ENCODE data around the gene H6PD. TPM values are rescaled to one million over a fixed set of nuclear protein-coding genes. Genes with fewer than 3 reads are reported as not detected.

Gene H6PD
- total and polyA plus RNA-seq, 9 of the 15 experiments (the other 6 are each of a cell fraction or from before 2014, with no cell fraction given) = 0.04 to 2.5 (median 0.95) TPM

DNA sequence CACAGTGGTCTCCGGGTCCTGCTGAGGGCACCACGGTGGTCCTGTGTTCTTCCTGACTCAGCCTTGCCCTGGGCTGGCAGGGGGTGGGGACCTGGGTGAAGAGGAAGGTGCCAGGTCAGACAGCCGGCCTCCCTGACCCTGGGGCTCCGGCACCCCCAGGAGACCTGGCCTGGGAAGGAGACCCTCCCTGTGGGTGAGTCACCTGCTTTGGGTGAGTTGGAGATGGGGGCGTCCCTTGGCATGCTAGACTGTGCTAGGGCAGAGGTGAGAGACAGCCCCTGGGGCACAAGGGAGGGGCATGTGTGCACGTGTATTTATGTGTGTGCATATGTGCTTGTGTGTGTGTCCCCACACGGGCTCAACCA, 81.5 kb downstream of the H6PD start:
- no peak for FAIRE-seq

GRCh38 chr1:9316512-9316911, 81.9 kb downstream of the H6PD start:
- Histone ChIP-seq H3K4me1 (replicated peaks in 1 of 2; ENCODE audit: control insufficient read depth in 2 of 2, insufficient read depth in 2 of 2, low read length in 2 of 2) (peaks cover 0 to 26% of the 10 kb centered on the region in 2 experiments; a peak in 4 of 5 replicates), H3K36me3 (ENCODE audit: control insufficient read depth, insufficient read depth, low read length) (no peaks in the 10 kb centered on the region), H3K9ac (ENCODE audit: insufficient read depth in 1 of 2, low read depth in 2 of 2, low read length in 2 of 2) (no peak overlapping the region), H3K79me2 (ENCODE audit: control insufficient read depth, insufficient read depth, low read length) (no peaks in the 10 kb centered on the region), H3K9me1 (ENCODE audit: control insufficient read depth, insufficient read depth, low read length) (no peaks in the 10 kb centered on the region), H3K9me3 (replicated peaks; ENCODE audit: control insufficient read depth, insufficient read depth, low read depth, low read length) (no peaks in the 10 kb centered on the region), H4K20me1 (replicated peaks; ENCODE audit: control insufficient read depth, insufficient read depth, low read length) (peaks cover 30% of the 10 kb centered on the region), H2AFZ (ENCODE audit: low read depth, low read length) (no peak overlapping the region), H3K27ac (ENCODE audit: extremely low read depth, low read depth, low read length) (no peak overlapping the region), H3K4me2 (ENCODE audit: insufficient read depth, low read length) (no peak overlapping the region), H3K4me3 (no peak overlapping the region), H3K27me3 (ENCODE audit: control insufficient read depth in 2 of 2, insufficient read depth in 2 of 2, low read length in 2 of 2) (peaks cover 56 to 96% of the 10 kb centered on the region in 2 experiments; a peak in 4 of 5 replicates)
- intact Hi-C loops (cut with micrococcal nuclease) (no loop called here), in situ Hi-C loops (cut with MboI) (no loop called here)
- ChIA-PET CTCF (ENCODE audit: low intra/inter-chr PET ratio) (no interaction called here), POLR2A (no interaction called here)
- WGBS (ENCODE audit: insufficient coverage, low coverage, missing lambda C conversion rate) = 41% methylated on average over 23 of the region's 24 CpGs
- DNase-seq (ENCODE audit: extremely low read depth in 1 of 4, low spot score in 3 of 4) (no peak), FAIRE-seq (no peak), ATAC-seq (no peak)
- TF ChIP-seq ZNF830 (CRISPR knock-in tag; IDR thresholded peaks at IDR 0.05) (no peak), ZNF764 (CRISPR knock-in tag; IDR thresholded peaks at IDR 0.05; ENCODE audit: low read depth) (no peak)
- no TSS peak for BruUV-seq (replicated peaks)

More for the DNA sequence above, 81.5 kb downstream of the H6PD start:
- no TSS peak for BruUV-seq (replicated peaks)
- Histone ChIP-seq H3K4me1 (replicated peaks in 1 of 2; ENCODE audit: control insufficient read depth in 2 of 2, insufficient read depth in 2 of 2, low read length in 2 of 2) (peaks cover 0 to 26% of the 10 kb centered on the region in 2 experiments; a peak in 4 of 5 replicates), H3K4me3 (no peak overlapping the region), H3K9me1 (ENCODE audit: control insufficient read depth, insufficient read depth, low read length) (no peaks in the 10 kb centered on the region), H3K79me2 (ENCODE audit: control insufficient read depth, insufficient read depth, low read length) (no peaks in the 10 kb centered on the region), H3K4me2 (ENCODE audit: insufficient read depth, low read length) (no peak overlapping the region), H4K20me1 (replicated peaks; ENCODE audit: control insufficient read depth, insufficient read depth, low read length) (peaks cover 28% of the 10 kb centered on the region), H3K9me3 (replicated peaks; ENCODE audit: control insufficient read depth, insufficient read depth, low read depth, low read length) (no peaks in the 10 kb centered on the region), H3K36me3 (ENCODE audit: control insufficient read depth, insufficient read depth, low read length) (no peaks in the 10 kb centered on the region), H2AFZ (ENCODE audit: low read depth, low read length) (no peak overlapping the region), H3K27ac (ENCODE audit: extremely low read depth, low read depth, low read length) (no peak overlapping the region), H3K27me3 (ENCODE audit: control insufficient read depth in 2 of 2, insufficient read depth in 2 of 2, low read length in 2 of 2) (peaks cover 53 to 96% of the 10 kb centered on the region in 2 experiments; a peak in 4 of 5 replicates), H3K9ac (ENCODE audit: insufficient read depth in 1 of 2, low read depth in 2 of 2, low read length in 2 of 2) (0 out of 4 replicates have a peak overlapping the region, but pooled peaks of 1 of the 2 experiments have one; percentile 38)
- TF ChIP-seq ZFP36 (IDR thresholded peaks at IDR 0.05; ENCODE audit: low read depth, low read length, partially characterized antibody) (no peak), ZC3H4 (CRISPR knock-in tag; IDR thresholded peaks at IDR 0.05; ENCODE audit: borderline replicate concordance) (no peak), FUS (optimal IDR thresholded peaks at IDR 0.05; ENCODE audit: low read depth, low read length) (no peak), CREB3 (tag; conservative IDR thresholded peaks at IDR 0.05; ENCODE audit: low read depth) (no peak), PHB2 (IDR thresholded peaks at IDR 0.05; ENCODE audit: low read depth) (no peak), OTX1 (CRISPR knock-in tag; IDR thresholded peaks at IDR 0.05) (no peak)
- 8% methylated on average over 6 of the region's 7 CpGs for WGBS (ENCODE audit: insufficient coverage, low coverage, missing lambda C conversion rate)
- ChIA-PET CTCF (ENCODE audit: low intra/inter-chr PET ratio) (no interaction called here), POLR2A (no interaction called here)
- DNase-seq (ENCODE audit: extremely low read depth in 1 of 4, low spot score in 3 of 4) = no peak
- intact Hi-C loops (cut with micrococcal nuclease) (no loop called here), in situ Hi-C loops (cut with MboI) (no loop called here)
- no peak for ATAC-seq
